ENCODE results near the gene IGSF21. TPM values are rescaled to one million over a fixed set of nuclear protein-coding genes. Genes with fewer than 3 reads are reported as not detected.

IGSF21 gene
- total and polyA plus RNA-seq, 10 of the 15 experiments (the other 5 are each of a cell fraction or from before 2014, with no cell fraction given): 0.03 to 0.49 TPM; not detected in 8

DNA sequence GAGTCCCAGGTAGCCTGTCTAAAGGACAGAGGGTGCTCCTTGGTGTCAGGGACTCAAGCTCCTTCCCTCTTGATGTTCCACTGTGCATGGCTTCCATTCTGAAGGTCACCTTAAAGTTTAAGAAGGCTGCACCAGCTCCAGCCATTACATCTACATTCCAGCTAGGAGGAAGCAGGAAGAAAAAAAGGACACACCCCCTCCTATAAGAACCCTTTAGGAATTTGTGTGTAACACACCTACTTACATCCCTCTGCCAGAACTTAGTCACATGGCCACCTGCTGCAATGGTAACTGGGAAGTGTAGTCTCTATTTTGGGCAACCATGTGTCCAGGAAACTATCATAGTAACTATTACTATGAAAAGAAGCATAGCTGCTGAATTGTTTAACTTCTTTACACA lies 211.5 kb downstream of the IGSF21 start:
- no peaks in the 10 kb centered on the region for H3K36me3 ChIP-seq (ENCODE audit: control insufficient read depth in 2 of 2, insufficient read depth in 2 of 2, low read length in 1 of 2)
- no peaks in the 10 kb centered on the region for H3K79me2 ChIP-seq (ENCODE audit: control insufficient read depth, insufficient read depth, low read length)
- intact Hi-C loops (cut with micrococcal nuclease; ENCODE audit: unreplicated experiment): no loop called here
- ChIA-PET RAD21 (ENCODE audit: unreplicated experiment) (interaction anchor here (1.5 kb wide), 1 partner anchor 33 kb away, joined by 4 read pairs; no protein-coding TSS in a partner anchor), POLR2A (no interaction called here), CTCF (interaction anchor here (1.3 kb wide), 1 partner anchor 19 kb away, joined by 3 read pairs; no protein-coding TSS in a partner anchor), SMC1A (ENCODE audit: uncharacterized antibody, unreplicated experiment) (interaction anchor here (1.0 to 1.1 kb wide), 2 partner anchors 16 to 28 kb away, joined by 3 read pairs; no protein-coding TSS in a partner anchor)
- no peaks in the 10 kb centered on the region for H3K4me1 ChIP-seq (ENCODE audit: control insufficient read depth, insufficient read depth, low read length)
- FAIRE-seq (no peak), DNase-seq (ENCODE audit: low read depth, low spot score) (no peak), ATAC-seq (no peak)
- no peaks in the 10 kb centered on the region; the same call in 2 of the 3 replicates for H3K9me3 ChIP-seq (replicated peaks; ENCODE audit: control insufficient read depth, insufficient read depth, low read length)
- no peak overlapping the region for H3K27ac ChIP-seq (ENCODE audit: control insufficient read depth, insufficient read depth)
- no peak overlapping the region for H3K4me3 ChIP-seq
- TF ChIP-seq ZNF217 (IDR thresholded peaks at IDR 0.05) (no peak), HDAC2 (IDR thresholded peaks at IDR 0.05) (no peak), ZNF24 (IDR thresholded peaks at IDR 0.05) (no peak), SMARCA5 (IDR thresholded peaks at IDR 0.05) (no peak), LARP7 (IDR thresholded peaks at IDR 0.05) (no peak), YBX1 (IDR thresholded peaks at IDR 0.05) (no peak), KAT2A (conservative IDR thresholded peaks at IDR 0.05; ENCODE audit: control insufficient read depth, low read depth, low read length) (no peak), SIX5 (IDR thresholded peaks at IDR 0.05; ENCODE audit: low read depth, low read length, severe bottlenecking) (no peak)
- TF ChIP-seq, protein P1, sequence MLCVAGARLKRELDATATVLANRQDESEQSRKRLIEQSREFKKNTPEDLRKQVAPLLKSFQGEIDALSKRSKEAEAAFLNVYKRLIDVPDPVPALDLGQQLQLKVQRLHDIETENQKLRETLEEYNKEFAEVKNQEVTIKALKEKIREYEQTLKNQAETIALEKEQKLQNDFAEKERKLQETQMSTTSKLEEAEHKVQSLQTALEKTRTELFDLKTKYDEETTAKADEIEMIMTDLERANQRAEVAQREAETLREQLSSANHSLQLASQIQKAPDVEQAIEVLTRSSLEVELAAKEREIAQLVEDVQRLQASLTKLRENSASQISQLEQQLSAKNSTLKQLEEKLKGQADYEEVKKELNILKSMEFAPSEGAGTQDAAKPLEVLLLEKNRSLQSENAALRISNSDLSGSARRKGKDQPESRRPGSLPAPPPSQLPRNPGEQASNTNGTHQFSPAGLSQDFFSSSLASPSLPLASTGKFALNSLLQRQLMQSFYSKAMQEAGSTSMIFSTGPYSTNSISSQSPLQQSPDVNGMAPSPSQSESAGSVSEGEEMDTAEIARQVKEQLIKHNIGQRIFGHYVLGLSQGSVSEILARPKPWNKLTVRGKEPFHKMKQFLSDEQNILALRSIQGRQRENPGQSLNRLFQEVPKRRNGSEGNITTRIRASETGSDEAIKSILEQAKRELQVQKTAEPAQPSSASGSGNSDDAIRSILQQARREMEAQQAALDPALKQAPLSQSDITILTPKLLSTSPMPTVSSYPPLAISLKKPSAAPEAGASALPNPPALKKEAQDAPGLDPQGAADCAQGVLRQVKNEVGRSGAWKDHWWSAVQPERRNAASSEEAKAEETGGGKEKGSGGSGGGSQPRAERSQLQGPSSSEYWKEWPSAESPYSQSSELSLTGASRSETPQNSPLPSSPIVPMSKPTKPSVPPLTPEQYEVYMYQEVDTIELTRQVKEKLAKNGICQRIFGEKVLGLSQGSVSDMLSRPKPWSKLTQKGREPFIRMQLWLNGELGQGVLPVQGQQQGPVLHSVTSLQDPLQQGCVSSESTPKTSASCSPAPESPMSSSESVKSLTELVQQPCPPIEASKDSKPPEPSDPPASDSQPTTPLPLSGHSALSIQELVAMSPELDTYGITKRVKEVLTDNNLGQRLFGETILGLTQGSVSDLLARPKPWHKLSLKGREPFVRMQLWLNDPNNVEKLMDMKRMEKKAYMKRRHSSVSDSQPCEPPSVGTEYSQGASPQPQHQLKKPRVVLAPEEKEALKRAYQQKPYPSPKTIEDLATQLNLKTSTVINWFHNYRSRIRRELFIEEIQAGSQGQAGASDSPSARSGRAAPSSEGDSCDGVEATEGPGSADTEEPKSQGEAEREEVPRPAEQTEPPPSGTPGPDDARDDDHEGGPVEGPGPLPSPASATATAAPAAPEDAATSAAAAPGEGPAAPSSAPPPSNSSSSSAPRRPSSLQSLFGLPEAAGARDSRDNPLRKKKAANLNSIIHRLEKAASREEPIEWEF (IDR thresholded peaks at IDR 0.05; ENCODE audit: insufficient replicate concordance, low read depth, low read length): no peak
- TF ChIP-seq, protein P2, sequence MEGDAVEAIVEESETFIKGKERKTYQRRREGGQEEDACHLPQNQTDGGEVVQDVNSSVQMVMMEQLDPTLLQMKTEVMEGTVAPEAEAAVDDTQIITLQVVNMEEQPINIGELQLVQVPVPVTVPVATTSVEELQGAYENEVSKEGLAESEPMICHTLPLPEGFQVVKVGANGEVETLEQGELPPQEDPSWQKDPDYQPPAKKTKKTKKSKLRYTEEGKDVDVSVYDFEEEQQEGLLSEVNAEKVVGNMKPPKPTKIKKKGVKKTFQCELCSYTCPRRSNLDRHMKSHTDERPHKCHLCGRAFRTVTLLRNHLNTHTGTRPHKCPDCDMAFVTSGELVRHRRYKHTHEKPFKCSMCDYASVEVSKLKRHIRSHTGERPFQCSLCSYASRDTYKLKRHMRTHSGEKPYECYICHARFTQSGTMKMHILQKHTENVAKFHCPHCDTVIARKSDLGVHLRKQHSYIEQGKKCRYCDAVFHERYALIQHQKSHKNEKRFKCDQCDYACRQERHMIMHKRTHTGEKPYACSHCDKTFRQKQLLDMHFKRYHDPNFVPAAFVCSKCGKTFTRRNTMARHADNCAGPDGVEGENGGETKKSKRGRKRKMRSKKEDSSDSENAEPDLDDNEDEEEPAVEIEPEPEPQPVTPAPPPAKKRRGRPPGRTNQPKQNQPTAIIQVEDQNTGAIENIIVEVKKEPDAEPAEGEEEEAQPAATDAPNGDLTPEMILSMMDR (IDR thresholded peaks at IDR 0.05 in 2 of 3, conservative IDR thresholded peaks at IDR 0.05 in 1 of 3; ENCODE audit: control insufficient read depth in 2 of 3, extremely low read depth in 1 of 3, insufficient read depth in 1 of 3, low read depth in 3 of 3, low read length in 3 of 3): no peak
- TF ChIP-seq, protein P3, sequence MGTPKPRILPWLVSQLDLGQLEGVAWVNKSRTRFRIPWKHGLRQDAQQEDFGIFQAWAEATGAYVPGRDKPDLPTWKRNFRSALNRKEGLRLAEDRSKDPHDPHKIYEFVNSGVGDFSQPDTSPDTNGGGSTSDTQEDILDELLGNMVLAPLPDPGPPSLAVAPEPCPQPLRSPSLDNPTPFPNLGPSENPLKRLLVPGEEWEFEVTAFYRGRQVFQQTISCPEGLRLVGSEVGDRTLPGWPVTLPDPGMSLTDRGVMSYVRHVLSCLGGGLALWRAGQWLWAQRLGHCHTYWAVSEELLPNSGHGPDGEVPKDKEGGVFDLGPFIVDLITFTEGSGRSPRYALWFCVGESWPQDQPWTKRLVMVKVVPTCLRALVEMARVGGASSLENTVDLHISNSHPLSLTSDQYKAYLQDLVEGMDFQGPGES (IDR thresholded peaks at IDR 0.05): no peak
- H3K27me3 ChIP-seq (replicated peaks in 1 of 2; ENCODE audit: control insufficient read depth in 2 of 2, insufficient read depth in 2 of 2, low read length in 1 of 2): no peaks in the 10 kb centered on the region
- no peak overlapping the region for H3K9ac ChIP-seq (ENCODE audit: control insufficient read depth, insufficient read depth, low read length)
- H2AFZ ChIP-seq (ENCODE audit: control insufficient read depth, low read depth, low read length): no peak overlapping the region
- BruUV-seq (replicated peaks): no TSS peak
- in situ Hi-C loops (cut with MboI): no loop called here
- no peaks in the 10 kb centered on the region for H4K20me1 ChIP-seq (ENCODE audit: control insufficient read depth, insufficient read depth)
- H3K4me2 ChIP-seq (ENCODE audit: control insufficient read depth, insufficient read depth): no peak overlapping the region

All from GM12878 (cell line).